Hematopoietic multipotent progenitor cell treated with erythropoietin and hydrocortisone succinate and interleukin-3 and kit ligand, for 17 days (in vitro differentiated cells): ENCODE results near the gene FOXA1.

ENCODE experiments used
- DNase-seq: peaks from one replicate; pipeline ENCODE4 v3.0.0-alpha.2; 2015; ENCODE audit warnings: low spot score

The FOXA1 gene

DNA sequence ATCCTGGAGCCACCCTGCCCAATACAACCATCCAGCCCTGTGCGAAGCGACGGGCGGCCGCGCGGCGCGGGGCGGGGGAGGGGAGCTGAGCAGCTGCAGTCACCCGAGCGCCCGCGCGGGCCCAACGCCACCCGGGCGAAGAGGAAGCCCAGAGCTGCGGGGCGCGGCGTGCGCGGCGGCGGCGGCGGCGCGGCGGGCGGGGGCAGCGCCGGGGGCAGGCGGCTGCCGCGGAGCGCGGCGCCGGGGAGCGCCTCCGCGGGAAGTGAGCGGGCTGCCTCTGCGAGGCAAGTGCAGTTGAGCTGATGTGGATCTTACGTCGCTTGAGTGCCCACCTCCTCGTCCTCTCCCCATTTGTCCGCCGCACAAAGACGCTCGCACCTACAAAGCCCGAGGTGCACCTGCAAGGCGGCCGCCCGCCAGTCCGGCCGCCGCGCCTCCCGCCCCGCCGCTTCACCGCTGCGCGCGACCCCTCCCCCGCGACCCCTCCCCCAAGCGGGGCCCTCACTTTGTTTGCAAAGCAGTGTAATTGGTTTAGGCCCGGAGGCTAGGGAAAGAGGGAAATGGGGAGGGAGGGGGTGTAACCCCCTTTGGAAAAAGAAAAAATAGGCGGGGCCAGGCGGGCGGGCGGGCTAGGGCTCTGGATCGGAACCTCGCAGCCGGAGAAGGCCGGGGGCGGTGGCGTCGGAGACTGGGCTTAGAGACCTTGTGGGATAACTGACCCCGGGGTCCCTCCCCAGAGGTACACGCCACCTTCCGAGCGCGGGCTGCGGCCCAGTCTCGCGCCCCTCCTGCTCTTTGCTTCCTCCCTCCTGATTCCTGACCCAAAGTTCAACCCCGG lies at the start of gene FOXA1, which contains the start of gene TTC6:
TSS of gene FOXA1 (minus strand) at position 279 of the 838 bp plus-strand sequence. CDS start at position 2, 277 bp downstream.
TSS of gene TTC6 (plus strand) at position 659 of the 838 bp plus-strand sequence. CDS start 26,436 bp downstream, outside the sequence.
- no peak for DNase-seq

DNA sequence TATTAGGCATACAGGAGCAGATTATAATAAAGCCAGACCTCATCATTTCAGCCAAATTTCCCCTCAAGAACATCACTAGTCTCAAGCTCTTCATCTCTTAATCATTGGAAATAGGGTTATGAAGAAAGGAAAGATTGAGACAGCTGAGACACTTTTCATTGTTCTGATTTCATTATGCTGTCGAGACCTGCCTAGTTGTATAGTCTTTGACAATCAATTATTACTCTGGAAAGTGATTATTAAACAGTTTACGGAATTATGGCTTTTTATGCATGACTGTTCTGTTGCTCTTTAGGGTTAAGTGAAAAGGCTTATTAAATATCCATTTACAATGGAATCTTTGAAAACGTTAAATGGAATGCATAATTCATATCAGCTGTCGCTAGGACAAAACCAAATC lies 48.7 kb upstream of the FOXA1 start:
- DNase-seq = no peak

DNA sequence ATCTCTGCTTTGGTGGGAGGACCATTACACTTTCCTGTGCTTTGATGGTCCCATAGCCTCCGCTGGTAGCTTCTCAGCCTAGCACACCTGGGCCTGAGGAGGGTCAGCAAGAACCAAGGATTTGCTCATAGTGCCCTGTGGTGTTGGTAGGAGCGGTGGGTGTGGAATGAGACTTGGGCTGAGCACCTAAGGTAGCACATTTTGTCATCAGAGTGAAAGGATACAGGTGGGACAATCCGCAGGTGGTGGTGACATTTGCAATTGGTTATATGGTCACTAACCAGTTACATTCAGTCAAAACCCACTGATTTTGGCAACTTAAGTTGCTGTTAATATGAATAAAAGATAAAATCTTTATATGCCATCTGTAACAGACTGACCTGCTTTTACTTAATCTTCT lies 47.1 kb upstream of the FOXA1 start:
- no peak for DNase-seq

DNA sequence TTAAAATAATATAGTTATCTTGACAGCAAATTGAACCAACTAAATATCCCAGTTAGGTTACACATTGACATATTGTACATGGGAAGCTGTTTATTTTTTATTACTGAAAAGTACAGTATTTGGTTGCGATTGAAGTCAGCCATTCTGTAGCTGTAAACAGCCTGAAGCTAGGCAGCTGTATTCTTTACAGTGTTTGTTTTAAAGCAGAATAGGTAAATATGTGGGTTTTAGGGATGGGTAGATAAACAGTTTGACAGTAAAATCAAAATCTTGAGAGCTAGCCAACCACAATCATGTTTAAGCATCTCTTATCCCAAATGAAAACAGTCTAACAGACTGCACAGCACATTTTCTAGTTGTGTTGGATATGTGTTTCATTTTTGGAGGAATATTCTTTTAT lies 46.1 kb upstream of the FOXA1 start:
- DNase-seq = no peak

DNA sequence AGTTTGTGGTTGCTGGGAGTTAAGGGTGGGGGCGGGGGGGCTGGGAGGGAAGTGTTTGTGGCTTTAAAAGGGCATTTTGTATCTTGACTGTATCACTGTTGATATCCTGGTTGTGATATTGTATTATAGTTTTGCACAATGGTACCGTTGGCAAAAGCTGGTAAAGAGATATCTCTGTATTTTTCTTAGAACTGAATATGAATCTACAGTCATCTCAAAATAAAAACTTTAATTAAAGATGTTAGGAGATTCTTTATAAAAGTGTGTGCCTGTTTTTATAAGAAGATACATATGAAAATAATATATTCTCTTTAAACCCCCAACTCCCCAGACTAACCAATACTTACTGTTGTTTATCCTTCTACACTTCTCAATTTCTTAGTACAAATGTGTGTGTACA lies 43.5 kb upstream of the FOXA1 start:
- DNase-seq = no peak

DNA sequence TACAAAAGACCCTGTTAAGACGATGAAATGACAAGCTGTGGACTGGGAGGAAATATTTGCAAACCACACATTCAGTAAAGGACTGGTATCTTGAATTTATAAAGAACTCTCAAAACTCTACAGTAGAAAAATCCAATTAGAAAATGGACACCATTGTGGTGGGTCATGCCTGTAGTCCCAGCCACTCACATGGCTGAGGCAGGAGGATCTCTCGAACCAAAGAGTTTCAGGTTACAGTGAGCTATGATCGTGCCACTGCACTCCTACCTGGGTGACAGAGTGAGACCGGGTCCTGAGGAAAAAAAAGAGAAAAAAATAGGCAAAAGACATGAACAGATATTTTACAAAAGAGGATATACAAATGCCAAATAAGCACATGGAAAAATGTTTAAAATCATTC lies 42.3 kb upstream of the FOXA1 start:
- DNase-seq = no peak

DNA sequence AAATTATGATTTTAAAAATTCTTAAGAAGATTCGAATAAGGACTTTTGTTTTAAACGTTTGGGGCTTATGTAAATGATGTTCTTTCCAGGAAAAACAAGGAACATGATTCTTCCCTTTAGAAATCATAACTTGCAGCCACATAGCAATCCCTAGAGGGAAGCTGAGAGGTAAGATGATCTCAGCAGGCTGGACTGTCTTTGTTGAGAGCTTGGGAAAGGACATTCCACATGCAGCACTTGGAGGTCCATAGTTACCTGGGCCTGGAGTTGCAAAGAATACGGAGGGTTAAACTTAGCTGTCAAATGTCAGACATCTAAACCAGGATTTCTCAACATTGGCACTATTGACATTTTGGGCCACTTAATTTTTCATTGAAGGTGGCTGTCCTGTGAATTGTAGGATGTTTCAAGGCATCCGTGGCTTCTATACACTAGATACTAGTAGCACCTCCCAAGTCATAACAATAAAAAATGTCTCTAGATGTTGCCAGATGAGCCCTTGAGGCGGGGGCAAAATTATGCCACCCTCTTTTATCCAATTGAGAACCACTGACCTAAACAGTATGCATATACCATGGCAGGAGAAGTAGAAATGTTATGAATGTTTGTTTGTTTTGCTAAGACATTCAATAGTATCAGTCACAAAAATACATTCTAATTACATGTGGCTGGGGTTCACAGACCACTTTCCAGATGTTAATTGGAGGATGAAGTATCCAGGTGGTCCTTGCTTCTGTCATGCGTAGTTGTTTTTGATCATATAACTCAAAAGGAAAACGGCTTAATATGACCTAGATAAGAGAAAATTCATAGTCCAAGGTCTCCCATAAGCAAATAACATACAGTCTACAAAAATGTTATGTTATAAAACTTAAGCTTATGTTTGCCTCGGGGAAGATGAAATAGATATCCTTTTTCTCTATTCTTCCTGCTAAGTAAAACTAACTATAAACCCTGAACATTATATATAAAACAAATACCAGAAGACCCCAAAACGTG lies 30.8 kb upstream of the FOXA1 start:
- no peak for DNase-seq

DNA sequence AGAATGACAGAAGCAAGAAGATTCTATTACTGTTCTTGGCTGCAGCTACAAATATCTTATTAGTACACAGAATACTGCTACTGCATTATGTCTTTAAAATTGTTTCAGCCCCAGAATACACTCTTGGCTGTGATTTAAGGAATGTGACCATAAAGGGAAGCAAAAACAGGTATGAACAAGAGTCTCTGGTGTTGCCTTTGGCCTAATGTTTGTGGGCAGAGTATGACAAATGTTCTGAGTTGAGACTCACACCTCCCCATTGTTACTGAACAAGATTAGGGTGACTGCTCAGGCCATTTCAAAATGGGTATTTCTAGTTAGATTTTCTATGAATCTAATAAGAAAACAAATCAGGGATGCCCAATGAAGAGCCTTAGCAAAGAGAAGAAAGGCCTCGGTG lies 28.9 kb upstream of the FOXA1 start:
- no peak for DNase-seq

DNA sequence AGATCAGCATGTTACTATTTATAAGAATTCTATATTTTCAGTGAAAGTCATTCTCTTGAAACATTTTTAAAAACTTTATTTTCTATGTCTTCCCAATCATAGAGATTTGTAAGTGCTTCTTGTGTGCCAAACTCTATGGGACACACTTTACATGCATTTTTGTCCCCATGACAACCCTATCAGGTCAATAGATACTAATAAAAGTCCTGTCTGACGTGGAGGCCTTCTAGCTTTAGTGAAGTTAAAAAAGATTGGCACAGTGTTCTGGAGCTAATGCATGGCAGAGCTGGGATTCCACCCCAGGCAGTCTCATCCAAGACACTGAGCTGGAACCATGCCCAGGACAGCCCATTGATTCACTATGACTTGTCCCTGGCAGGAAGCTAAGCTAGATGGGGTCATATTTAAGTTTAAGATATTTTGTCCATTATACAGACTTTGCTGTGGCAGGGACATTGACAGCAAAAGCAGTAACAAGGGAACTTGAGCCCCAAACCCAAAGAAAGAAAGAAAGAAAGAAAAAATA lies 28.4 kb upstream of the FOXA1 start:
- DNase-seq = no peak

DNA sequence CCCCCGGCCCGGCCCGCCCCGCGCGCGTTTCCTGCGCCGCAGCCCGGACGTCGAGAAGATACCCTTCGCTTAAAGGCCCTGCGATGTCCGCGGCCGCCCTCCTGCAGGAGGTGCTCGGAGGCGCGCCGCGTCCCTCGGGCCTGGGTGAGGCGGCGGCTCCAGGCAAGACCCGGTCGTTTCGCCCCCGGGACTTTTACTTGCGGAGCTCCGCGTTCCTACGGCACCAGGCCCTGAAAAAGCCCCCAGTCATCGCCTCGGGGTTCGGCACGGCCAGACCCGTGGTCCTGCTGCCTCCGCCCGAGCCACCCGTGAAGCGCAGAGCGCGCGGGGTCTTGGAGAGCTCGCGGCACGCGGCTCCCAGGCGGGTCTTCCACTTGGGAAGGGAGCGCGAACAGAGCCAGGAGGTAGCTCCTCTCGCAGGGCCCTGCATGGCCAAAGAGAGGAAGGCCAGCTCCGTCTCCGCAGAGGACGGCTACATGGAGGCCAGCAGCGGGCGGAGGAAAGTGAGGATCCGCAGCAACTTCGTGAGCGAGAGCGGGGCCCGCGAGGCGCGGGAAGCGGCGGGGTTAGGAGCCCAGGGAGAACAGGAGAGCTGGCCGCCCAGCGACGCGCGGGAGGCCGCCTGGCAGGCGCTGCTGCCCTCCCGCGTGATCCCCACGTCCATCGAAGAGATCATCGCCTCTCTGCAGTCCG lies 27.3 kb upstream of the FOXA1 start:
- no peak for DNase-seq

DNA sequence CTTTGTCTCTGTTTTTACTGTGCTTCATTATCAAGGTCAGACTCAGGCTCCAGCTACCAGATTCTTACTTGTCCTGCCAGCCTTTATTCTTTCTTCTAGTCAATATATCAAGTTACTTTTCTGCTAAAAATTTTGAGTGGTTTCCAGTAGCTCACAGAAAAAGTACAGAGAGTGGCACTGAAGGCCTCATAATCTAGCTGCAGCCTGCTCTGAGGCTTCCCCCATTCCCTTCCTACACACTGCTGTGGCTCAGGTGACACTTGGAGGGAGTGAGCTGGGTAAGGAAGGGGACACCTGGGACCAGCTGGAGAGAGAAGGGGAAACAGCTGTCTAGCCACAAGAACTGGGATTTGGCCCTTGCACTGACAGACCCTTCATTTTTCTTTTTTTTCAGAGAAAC lies 25.8 kb upstream of the FOXA1 start:
- no peak for DNase-seq

DNA sequence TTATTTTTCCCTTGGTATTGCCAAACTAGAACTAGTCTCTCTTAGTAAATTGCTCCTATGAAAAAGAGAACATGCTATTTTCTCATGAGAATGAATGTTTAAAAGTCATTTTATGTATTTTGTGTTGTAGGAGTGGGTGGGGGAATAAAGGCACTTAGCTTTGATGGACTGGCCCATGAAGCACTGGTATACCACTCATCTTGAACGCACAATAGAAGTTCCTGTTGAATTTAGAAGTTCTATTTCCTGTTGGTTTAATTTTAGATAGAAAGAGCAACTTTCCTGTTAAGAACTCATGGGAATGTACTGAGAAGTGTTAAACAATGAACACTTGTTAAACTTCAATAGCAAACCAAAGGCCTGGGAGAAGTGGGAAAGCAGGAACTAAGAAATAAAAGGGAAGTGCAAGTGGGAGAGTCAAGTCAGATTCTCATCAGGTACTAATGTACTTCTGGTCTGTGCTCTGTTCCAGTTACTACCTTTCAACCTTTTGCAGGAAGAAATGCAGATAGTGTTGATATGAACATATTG lies 23.5 kb upstream of the FOXA1 start:
- DNase-seq = no peak

DNA sequence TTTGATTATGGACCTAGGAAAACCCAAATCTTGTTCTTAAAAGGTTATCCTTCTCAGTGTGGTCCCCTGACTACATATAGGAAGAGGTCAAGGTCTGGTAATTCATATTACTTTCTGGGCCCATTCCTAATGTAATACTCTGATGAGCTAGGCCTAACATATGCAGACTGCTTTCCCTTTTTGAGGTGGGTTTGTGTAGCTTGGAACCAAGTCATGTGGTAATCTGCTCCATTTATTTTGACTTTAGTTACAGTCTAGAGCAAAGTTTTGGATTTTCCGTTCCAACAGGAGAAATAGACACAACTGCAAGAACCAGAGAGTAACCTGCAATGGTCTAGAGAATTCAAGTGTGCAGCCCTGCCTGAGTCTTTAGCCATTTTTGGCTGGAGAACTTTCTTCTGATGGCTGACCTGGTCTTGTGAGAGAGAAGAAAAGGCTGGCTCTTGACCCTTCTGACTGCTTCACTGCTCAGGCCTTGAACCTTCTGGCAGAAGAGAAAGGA lies 22.9 kb upstream of the FOXA1 start:
- DNase-seq = no peak

DNA sequence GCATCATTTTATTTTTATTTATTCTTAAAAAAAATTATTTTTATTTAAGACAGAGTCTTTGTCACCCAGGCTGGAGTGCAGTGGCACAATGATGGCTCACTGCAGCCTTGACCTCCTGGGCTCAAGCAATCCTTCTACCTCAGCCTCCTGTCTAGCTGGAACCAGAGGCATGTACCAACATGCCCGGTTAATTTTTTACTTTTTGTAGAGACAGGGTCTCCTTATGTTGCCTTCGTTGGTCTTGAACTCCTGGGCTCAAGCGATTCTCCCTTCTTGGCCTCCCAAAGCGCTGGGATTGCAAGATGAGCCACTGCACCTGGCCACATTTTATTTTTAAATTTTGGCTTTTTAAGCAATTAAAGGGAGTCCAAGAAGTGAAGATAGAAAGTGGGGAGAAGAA lies 21.8 kb upstream of the FOXA1 start:
- DNase-seq = no peak

DNA sequence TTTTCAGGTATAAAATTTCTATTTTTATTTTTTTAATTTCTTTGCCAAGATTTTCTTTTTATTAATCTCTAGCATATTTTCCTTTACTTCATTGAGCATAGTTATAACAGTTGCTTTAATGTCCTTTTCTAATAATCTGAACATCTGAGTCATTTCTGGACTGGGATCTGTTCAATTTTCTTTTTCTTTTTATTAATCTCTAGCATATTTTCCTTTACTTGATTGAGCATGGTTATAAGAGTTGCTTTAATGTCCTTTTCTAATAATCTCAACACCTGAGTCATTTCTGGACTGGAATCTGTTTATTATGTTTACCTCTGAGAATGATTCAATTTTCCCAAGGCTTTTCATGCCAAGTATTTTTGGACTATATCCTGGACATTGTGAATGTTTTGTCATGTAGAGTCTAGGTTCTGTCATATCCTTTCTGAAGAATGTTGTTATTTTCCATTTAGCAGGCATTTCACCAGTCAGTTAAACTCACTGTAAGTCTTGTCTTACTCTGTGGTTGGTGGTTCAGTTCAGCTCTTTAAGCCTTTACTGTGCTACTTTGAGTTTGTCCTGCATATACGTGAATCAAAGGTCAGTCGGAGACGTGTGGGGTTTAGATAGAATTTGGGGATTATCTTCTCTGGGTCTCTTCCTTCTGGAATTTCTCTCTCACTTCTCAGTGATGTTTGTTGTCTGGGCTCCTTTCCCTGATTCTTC lies 20.7 kb upstream of the FOXA1 start:
- DNase-seq = no peak

DNA sequence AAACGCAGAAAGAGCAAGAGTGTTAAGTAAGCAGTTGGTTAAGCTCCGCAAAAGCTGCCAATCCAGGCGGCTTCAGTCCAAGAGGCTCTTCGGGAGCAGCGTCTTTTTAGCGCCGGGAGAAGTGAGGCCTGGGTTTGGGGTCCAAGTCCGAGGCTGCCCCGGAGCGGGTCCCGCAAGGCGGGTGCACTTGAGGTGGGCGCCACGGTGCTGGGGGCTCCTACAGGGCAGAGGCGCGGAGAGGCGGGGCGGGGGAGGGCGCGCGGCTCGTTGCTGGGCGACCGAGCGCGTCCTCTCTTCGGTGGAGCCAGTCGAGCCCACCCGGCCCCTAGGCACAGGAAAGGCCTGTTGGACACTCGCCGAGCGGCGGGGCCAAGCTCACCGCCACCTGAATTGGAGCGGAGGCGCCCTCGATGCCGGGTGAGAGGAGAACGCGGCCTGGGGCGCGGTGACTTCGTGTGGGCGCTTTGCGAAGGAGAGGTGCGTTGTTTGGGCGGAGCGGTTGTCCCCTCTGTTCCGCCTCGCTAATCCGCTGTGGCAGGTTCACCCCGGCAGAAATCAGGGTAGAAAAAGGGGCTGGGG lies 16.0 kb upstream of the FOXA1 start:
- DNase-seq = no peak

DNA sequence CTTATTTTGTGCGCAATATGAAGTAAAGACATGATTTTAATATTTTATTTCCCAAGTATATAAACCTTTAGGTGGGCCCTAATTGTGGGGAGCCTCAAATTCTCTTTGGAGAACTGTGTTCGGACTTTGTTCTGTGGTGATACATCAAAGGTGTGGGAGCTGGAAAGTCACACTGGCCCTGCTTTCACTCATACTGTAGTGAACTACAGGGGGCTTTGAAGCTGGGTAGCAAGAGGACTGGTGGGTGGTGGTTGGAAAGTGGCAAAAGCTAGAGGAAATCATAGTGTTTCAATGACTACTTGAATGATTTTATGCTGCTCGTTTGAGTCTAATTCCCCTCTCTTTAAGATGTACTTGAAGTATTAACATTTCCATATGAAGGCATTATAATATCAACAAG lies 13.6 kb upstream of the FOXA1 start:
- no peak for DNase-seq

DNA sequence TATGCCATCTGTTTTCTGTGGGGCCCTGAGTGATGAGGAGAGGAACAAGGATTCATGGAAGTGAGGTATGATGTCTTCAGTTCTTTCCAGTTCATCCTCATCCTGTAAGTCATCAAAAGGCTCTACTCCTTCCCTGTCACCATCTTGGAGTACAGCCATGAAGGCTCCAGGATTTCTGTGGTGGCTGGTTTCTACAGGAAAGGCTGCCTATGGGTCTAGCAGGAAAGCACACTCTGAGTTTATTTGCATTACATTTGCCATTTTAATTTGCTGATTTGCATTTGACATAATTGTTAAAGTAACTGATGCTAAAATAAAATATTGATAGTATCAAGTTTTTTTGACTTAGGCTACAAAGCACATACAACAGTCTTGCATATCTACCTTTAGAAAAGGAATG lies 11.6 kb upstream of the FOXA1 start:
- no peak for DNase-seq

DNA sequence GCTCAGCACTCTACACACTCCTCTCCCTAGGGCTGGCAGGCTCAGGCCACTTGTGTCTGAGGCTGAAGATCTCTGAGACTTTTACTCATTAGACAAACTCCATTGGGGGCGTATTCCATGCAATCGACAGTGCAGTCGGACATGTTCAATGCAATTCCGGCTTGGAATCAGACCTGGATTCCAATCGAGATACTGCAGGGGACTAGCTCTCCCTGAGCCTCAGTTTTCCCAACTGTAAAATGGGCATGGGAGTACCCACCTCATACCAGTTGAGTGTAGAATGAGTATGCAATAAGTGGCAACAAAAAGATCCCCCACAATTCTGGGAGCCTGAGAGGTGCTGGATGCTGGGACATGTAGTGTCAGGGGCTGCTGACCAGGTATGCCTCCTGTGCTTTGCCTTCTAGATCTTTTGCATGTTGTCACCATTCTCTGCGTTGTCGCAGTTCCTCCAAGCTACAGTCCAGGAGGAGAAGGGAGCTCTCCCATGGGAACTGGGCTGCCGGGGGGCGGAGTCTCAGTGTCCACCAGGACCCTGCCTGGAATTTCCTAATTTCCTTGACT lies 8.7 kb upstream of the FOXA1 start:
- no peak for DNase-seq
